ENCODE data around the gene MTRF1. TPM values are rescaled to one million over a fixed set of nuclear protein-coding genes. Genes with fewer than 3 reads are reported as not detected.

The MTRF1 gene
- total and polyA plus RNA-seq, 9 of the 15 experiments (the other 6 are each of a cell fraction or from before 2014, with no cell fraction given) = 12.5 to 33.7 (median 20.1) TPM

- TF ChIP-seq ZNF398 (CRISPR knock-in tag; IDR thresholded peaks at IDR 0.05) (no peak), STAG1 (CRISPR knock-in tag; IDR thresholded peaks at IDR 0.05; ENCODE audit: borderline replicate concordance) (no peak), XRCC5 (IDR thresholded peaks at IDR 0.05; ENCODE audit: low read depth, low read length) (no peak), ZNF134 (CRISPR knock-in tag; conservative IDR thresholded peaks at IDR 0.05) (no peak), ZKSCAN1 (IDR thresholded peaks at IDR 0.05; ENCODE audit: low read depth, low read length) (no peak), ZBTB43 (CRISPR knock-in tag; IDR thresholded peaks at IDR 0.05) (no peak), ZNF445 (CRISPR knock-in tag; IDR thresholded peaks at IDR 0.05; ENCODE audit: low read depth) (no peak), BRD4 (IDR thresholded peaks at IDR 0.05) (no peak), CTBP1 (IDR thresholded peaks at IDR 0.05; ENCODE audit: borderline replicate concordance) (0 out of 2 replicates have a peak, but pooled peaks have one; percentile 38), RBBP5 (IDR thresholded peaks at IDR 0.05; ENCODE audit: borderline replicate concordance, insufficient read depth, low read length, poor library complexity, severe bottlenecking) (peak; percentile 49), GABPB2 (CRISPR knock-in tag; conservative IDR thresholded peaks at IDR 0.05) (no peak), NFE2 (IDR thresholded peaks at IDR 0.05; ENCODE audit: low read depth) (no peak), POLR2AphosphoS2 (IDR thresholded peaks at IDR 0.05; ENCODE audit: low read length) (no peak)
These were observed at the start of gene MTRF1 (continued) for GRCh38 chr13:41263261-41263971.
